Fibroblast of the aortic adventitia (primary cell): ENCODE measurements around the gene STK10. TPM values are rescaled to one million over a fixed set of nuclear protein-coding genes. Genes with fewer than 3 reads are reported as not detected.

Source experiments
- DNase-seq: peaks from one replicate; pipeline ENCODE4 v3.0.0-alpha.2; 2010; ENCODE audit warnings: low read depth
- H3K4me3 ChIP-seq: 2 replicates; pipeline ENCODE4 v1.5.1; 2011; ENCODE audit warnings: low read depth, mild to moderate bottlenecking, control low read depth, low read length, moderate library complexity
- CTCF ChIP-seq: IDR thresholded peaks from 2 replicates; pipeline ENCODE4 v1.5.1; 2011; ENCODE audit warnings: mild to moderate bottlenecking, low read length, control low read depth, inconsistent platforms; ENCODE audit not compliant: insufficient read depth
- total RNA-seq: library from RNA; depleted of rRNA; stranded (reverse); fragments of >200 nt; gene quantifications from 2 replicates; pipeline ENCODE4 v1.2.3, GENCODE V29; 2012; ENCODE audit warnings: low replicate concordance

STK10 gene
- total RNA-seq, 1 donor = 16.0 TPM

GRCh38 chr5:172098046-172098445 is 90.0 kb downstream of the STK10 start:
- no peak for DNase-seq
- TF ChIP-seq CTCF = no peak
- H3K4me3 ChIP-seq = no peak overlapping the region

GRCh38 chr5:172097356-172097755 is 90.7 kb downstream of the STK10 start:
- no peak overlapping the region for H3K4me3 ChIP-seq
- DNase-seq = peak; percentile 19

GRCh38 chr5:172096207-172096940 is 91.7 kb downstream of the STK10 start:
- no peak overlapping the region for H3K4me3 ChIP-seq
- DNase-seq = no peak
- no peak for TF ChIP-seq CTCF

More at GRCh38 chr5:172097356-172097755, 90.7 kb downstream of the STK10 start:
- no peak for TF ChIP-seq CTCF

- no peak for TF ChIP-seq CTCF
- DNase-seq = no peak
- H3K4me3 ChIP-seq = no peak overlapping the region
These were observed 92.4 kb downstream of the STK10 start for GRCh38 chr5:172095368-172096206.

- DNase-seq = peak; percentile 65
- no peak for TF ChIP-seq CTCF
- no peak overlapping the region for H3K4me3 ChIP-seq
These were observed 94.1 kb downstream of the STK10 start for GRCh38 chr5:172093965-172094364.

GRCh38 chr5:172093559-172093958 is 94.5 kb downstream of the STK10 start:
- no peak overlapping the region for H3K4me3 ChIP-seq
- DNase-seq = no peak
- no peak for TF ChIP-seq CTCF
